HepG2 (cell line): Measurements from ENCODE around the gene TMEM235. TPM values are rescaled to one million over a fixed set of nuclear protein-coding genes. Genes with fewer than 3 reads are reported as not detected.

Experiments
- AKAP8 ChIP-seq: sonication (generic); formaldehyde crosslinking; IDR thresholded peaks from 2 replicates; pipeline ENCODE4 v1.5.1; 2020; ENCODE audit warnings: mild to moderate bottlenecking, missing genetic modification reagents
- BCL3 ChIP-seq: sonication (generic); formaldehyde crosslinking; IDR thresholded peaks from 2 replicates; pipeline ENCODE4 v1.5.1; 2020; ENCODE audit warnings: mild to moderate bottlenecking, missing genetic modification reagents, moderate library complexity
- EP300 ChIP-seq, 3 experiments: sonication (generic) in 1 of 3; formaldehyde crosslinking in 1 of 3; IDR thresholded peaks; 2 replicates each; pipeline versions ENCODE4 v1.5.1 to v1.6.1; 2011 to 2020; ENCODE audit warnings: low read depth in 2 of 3, low read length in 2 of 3, borderline replicate concordance in 1 of 3, improper control_type of control experiment in 1 of 3, mild to moderate bottlenecking in 1 of 3, missing genetic modification reagents in 1 of 3, moderate library complexity in 1 of 3
- FOXA1 ChIP-seq, 2 experiments: fragments of 450-650 bp in 1 of 2; sonication (generic) in 1 of 2; formaldehyde crosslinking in 1 of 2; IDR thresholded peaks; 2 replicates each; pipeline versions ENCODE4 v1.4.0 to v1.6.1; 2016 to 2020; ENCODE audit warnings: missing genetic modification reagents in 1 of 2
- FOXK1 ChIP-seq: sonication (generic); formaldehyde crosslinking; IDR thresholded peaks from 2 replicates; pipeline ENCODE4 v1.4.0; 2020; ENCODE audit warnings: low read depth, missing genetic modification reagents, borderline replicate concordance
- KDM4B ChIP-seq: sonication (generic); formaldehyde crosslinking; IDR thresholded peaks from 2 replicates; pipeline ENCODE4 v1.4.0; 2020; ENCODE audit warnings: missing genetic modification reagents
- NR2F2 ChIP-seq: IDR thresholded peaks from 2 replicates; pipeline ENCODE4 v1.6.1; 2012; ENCODE audit warnings: low read depth, inconsistent platforms, borderline replicate concordance
- NR2F6 ChIP-seq, 2 experiments: IDR thresholded peaks; 2 replicates each; pipeline ENCODE4 v1.6.1; 2016; ENCODE audit warnings: antibody characterized with exemption in 1 of 2, mild to moderate bottlenecking in 1 of 2
- NR3C1 ChIP-seq: sonication (generic); formaldehyde crosslinking; IDR thresholded peaks from 2 replicates; pipeline ENCODE4 v1.4.0; 2020; ENCODE audit warnings: missing genetic modification reagents
- SNRNP70 ChIP-seq: fragments of 200-400 bp; formaldehyde crosslinking; IDR thresholded peaks from 2 replicates; pipeline ENCODE4 v1.6.1; 2017; ENCODE audit warnings: mild to moderate bottlenecking, low read depth, low read length, moderate library complexity
- STAG1 ChIP-seq: sonication (generic); formaldehyde crosslinking; IDR thresholded peaks from 2 replicates; pipeline ENCODE4 v1.4.0; 2020; ENCODE audit warnings: missing genetic modification reagents
- TAF1 ChIP-seq: sonication (generic); formaldehyde crosslinking; IDR thresholded peaks from 2 replicates; pipeline ENCODE4 v1.4.0; 2020; ENCODE audit warnings: missing genetic modification reagents
- YY1 ChIP-seq: IDR thresholded peaks from 2 replicates; pipeline ENCODE4 v1.6.1; 2011; ENCODE audit warnings: low read length, low read depth, moderate library complexity, mild to moderate bottlenecking; ENCODE audit not compliant: insufficient read depth, insufficient replicate concordance
- ZBTB39 ChIP-seq: sonication (generic); formaldehyde crosslinking; IDR thresholded peaks from 2 replicates; pipeline ENCODE4 v1.5.0; 2020; ENCODE audit warnings: missing genetic modification reagents
- ZBTB8A ChIP-seq: sonication (generic); formaldehyde crosslinking; IDR thresholded peaks from 2 replicates; pipeline ENCODE4 v1.4.0; 2020; ENCODE audit warnings: mild to moderate bottlenecking, low read depth, missing genetic modification reagents, borderline replicate concordance
- ZNF251 ChIP-seq: sonication (generic); formaldehyde crosslinking; IDR thresholded peaks from 2 replicates; pipeline ENCODE4 v1.9.0; 2021; ENCODE audit warnings: mild to moderate bottlenecking, missing genetic modification reagents
- ZNF740 ChIP-seq: sonication (generic); formaldehyde crosslinking; IDR thresholded peaks from 2 replicates; pipeline ENCODE4 v1.4.0; 2020; ENCODE audit warnings: missing genetic modification reagents
- ZNF772 ChIP-seq: sonication (generic); formaldehyde crosslinking; IDR thresholded peaks from 2 replicates; pipeline ENCODE4 v1.5.0; 2020; ENCODE audit warnings: mild to moderate bottlenecking, missing genetic modification reagents
- ZZZ3 ChIP-seq: sonication (generic); formaldehyde crosslinking; IDR thresholded peaks from 2 replicates; pipeline ENCODE4 v1.4.0; 2020; ENCODE audit warnings: missing genetic modification reagents, mild to moderate bottlenecking, borderline replicate concordance
- polyA plus RNA-seq, 8 experiments: library from polyadenylated mRNA; depleted of rRNA in 3 of 8; stranded (reverse) in 7 of 8; unstranded in 1 of 8; fragments of >200 nt; fragmentation: Illumina TruSeq in 4 of 8; extraction: Trizol in 4 of 8; gene quantifications; 2 replicates each; pipeline versions ENCODE4 v1.2.1 to v1.2.3, GENCODE V29; 2011 to 2016; ENCODE audit warnings: low read depth in 4 of 8, missing spikeins in 1 of 8, mixed read lengths in 1 of 8; ENCODE audit not compliant: insufficient read depth in 1 of 8
- total RNA-seq, 5 experiments: library from RNA; depleted of rRNA; stranded (reverse); fragments of >200 nt; fragmentation: Illumina TruSeq; extraction: Trizol; gene quantifications; 2 replicates each; pipeline ENCODE4 v1.2.3, GENCODE V29; 2016; ENCODE audit warnings: low read depth in 1 of 5
- TF ChIP-seq, protein P1 (sequence below): sonication (generic); formaldehyde crosslinking; IDR thresholded peaks from 2 replicates; pipeline ENCODE4 v1.9.0; 2021; ENCODE audit warnings: missing genetic modification reagents, mild to moderate bottlenecking, borderline replicate concordance
- TF ChIP-seq, protein P2 (sequence below): sonication (generic); formaldehyde crosslinking; IDR thresholded peaks from 2 replicates; pipeline ENCODE4 v1.4.0; 2020; ENCODE audit warnings: missing genetic modification reagents

The TMEM235 gene
- total and polyA plus RNA-seq, 2 of the 13 experiments (the other 11 are each of a cell fraction or from before 2014, with no cell fraction given): not detected

GRCh38 chr17:78186692-78187595, 44.5 kb upstream of the TMEM235 start, which contains the start of the genes AFMID and TK1 (continued):
- TF ChIP-seq ZBTB39 (CRISPR knock-in tag): no peak
- TF ChIP-seq EP300 (IDR thresholded peaks at IDR 0.05; ENCODE audit: low read depth in 2 of 2, low read length in 2 of 2): peak; percentile 29 to 31; a peak in 1 of 4 replicates
- 0 out of 2 replicates have a peak, but pooled peaks have one; percentile 20 for TF ChIP-seq EP300 (CRISPR knock-in tag; IDR thresholded peaks at IDR 0.05; ENCODE audit: borderline replicate concordance)
- TF ChIP-seq YY1: peak; percentile 96
- TF ChIP-seq NR2F6 (IDR thresholded peaks at IDR 0.05): no peak
- peak; percentile 73; the same call in 1 of the 2 replicates for TF ChIP-seq NR2F6 (CRISPR knock-in tag; IDR thresholded peaks at IDR 0.05)
- TF ChIP-seq, protein P1, sequence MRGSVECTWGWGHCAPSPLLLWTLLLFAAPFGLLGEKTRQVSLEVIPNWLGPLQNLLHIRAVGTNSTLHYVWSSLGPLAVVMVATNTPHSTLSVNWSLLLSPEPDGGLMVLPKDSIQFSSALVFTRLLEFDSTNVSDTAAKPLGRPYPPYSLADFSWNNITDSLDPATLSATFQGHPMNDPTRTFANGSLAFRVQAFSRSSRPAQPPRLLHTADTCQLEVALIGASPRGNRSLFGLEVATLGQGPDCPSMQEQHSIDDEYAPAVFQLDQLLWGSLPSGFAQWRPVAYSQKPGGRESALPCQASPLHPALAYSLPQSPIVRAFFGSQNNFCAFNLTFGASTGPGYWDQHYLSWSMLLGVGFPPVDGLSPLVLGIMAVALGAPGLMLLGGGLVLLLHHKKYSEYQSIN: no peak
- TF ChIP-seq ZNF251 (CRISPR knock-in tag): no peak
- TF ChIP-seq ZNF740 (CRISPR knock-in tag): peak; percentile 19; the same call in 1 of the 2 replicates
- no peak for TF ChIP-seq NR3C1 (CRISPR knock-in tag)
- TF ChIP-seq, protein P2, sequence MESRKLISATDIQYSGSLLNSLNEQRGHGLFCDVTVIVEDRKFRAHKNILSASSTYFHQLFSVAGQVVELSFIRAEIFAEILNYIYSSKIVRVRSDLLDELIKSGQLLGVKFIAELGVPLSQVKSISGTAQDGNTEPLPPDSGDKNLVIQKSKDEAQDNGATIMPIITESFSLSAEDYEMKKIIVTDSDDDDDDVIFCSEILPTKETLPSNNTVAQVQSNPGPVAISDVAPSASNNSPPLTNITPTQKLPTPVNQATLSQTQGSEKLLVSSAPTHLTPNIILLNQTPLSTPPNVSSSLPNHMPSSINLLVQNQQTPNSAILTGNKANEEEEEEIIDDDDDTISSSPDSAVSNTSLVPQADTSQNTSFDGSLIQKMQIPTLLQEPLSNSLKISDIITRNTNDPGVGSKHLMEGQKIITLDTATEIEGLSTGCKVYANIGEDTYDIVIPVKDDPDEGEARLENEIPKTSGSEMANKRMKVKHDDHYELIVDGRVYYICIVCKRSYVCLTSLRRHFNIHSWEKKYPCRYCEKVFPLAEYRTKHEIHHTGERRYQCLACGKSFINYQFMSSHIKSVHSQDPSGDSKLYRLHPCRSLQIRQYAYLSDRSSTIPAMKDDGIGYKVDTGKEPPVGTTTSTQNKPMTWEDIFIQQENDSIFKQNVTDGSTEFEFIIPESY (CRISPR knock-in tag): peak; percentile 83; the same call in 1 of the 2 replicates
- peak; percentile 86; the same call in 1 of the 2 replicates for TF ChIP-seq BCL3 (CRISPR knock-in tag)
- TF ChIP-seq STAG1 (CRISPR knock-in tag): peak; percentile 60
- no peak; the same call in 1 of the 2 replicates for TF ChIP-seq ZZZ3 (CRISPR knock-in tag)
- TF ChIP-seq NR2F2: no peak; the same call in 1 of the 2 replicates
- TF ChIP-seq ZNF772 (CRISPR knock-in tag): peak; percentile 93
- TF ChIP-seq TAF1 (CRISPR knock-in tag): peak; percentile 90
- TF ChIP-seq SNRNP70: no peak
- peak; percentile 64 for TF ChIP-seq FOXK1 (CRISPR knock-in tag)
- TF ChIP-seq ZBTB8A: peak; percentile 36; the same call in 1 of the 2 replicates
- TF ChIP-seq FOXA1 (IDR thresholded peaks at IDR 0.05): no peak
- no peak for TF ChIP-seq FOXA1 (CRISPR knock-in tag; IDR thresholded peaks at IDR 0.05)
- TF ChIP-seq KDM4B (CRISPR knock-in tag): peak; percentile 91; the same call in 1 of the 2 replicates
- no peak for TF ChIP-seq AKAP8 (CRISPR knock-in tag)
